ENCODE data around the gene SETX.
A peak's percentile ranks its signal among the peaks of the same experiment; 100 is the strongest.

The SETX gene

DNA sequence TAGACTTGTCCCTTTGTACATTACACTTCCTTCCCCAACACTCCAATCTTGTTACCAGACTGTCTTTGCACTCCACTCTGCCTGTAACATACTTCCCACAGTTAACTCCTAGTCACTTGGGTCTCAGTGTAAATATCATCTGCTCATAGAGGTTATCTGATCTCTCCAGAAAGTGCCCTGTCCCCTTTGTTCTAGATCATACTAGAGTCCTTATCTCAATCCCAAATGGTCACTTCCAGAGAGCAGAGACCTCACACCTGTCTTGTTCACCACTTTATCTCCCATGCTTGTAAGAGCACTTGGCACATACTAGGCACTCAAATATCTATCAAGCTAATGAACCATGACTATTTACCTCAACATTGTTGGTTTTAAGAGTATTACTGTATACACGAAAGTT, 30.4 kb downstream of the SETX start:
- no peaks in the 10 kb centered on the region for H3K4me1 ChIP-seq (ENCODE audit: control insufficient read depth in 1 of 2, insufficient read depth in 1 of 2, low read depth in 1 of 2, low read length in 1 of 2)
- no peak overlapping the region for H3K4me3 ChIP-seq (ENCODE audit: low read depth in 1 of 2, low read length in 1 of 2)
- no peaks in the 10 kb centered on the region for H3K27me3 ChIP-seq
- H3K9me3 ChIP-seq, result no peaks in the 10 kb centered on the region
- peaks cover 77% of the 10 kb centered on the region for H3K36me3 ChIP-seq
- peak overlapping the region; percentile 9 for H3K27ac ChIP-seq
- no peak for TF ChIP-seq CTCF (IDR thresholded peaks at IDR 0.05)

- Histone ChIP-seq H3K4me3 (ENCODE audit: low read depth in 1 of 2, low read length in 1 of 2) (no peak overlapping the region), H3K27ac (no peak overlapping the region), H3K27me3 (no peaks in the 10 kb centered on the region), H3K9me3 (no peaks in the 10 kb centered on the region), H3K4me1 (ENCODE audit: control insufficient read depth in 1 of 2, insufficient read depth in 1 of 2, low read depth in 1 of 2, low read length in 1 of 2) (no peaks in the 10 kb centered on the region), H3K36me3 (peaks cover 87% of the 10 kb centered on the region)
- TF ChIP-seq CTCF (IDR thresholded peaks at IDR 0.05), result no peak
Observed at GRCh38 chr9:132319421-132320110, 35.2 kb downstream of the SETX start.

GRCh38 chr9:132312873-132313272, 41.9 kb downstream of the SETX start:
- Histone ChIP-seq H3K36me3 (peaks cover 92% of the 10 kb centered on the region), H3K4me1 (ENCODE audit: control insufficient read depth in 1 of 2, insufficient read depth in 1 of 2, low read depth in 1 of 2, low read length in 1 of 2) (peaks cover 7 to 9% of the 10 kb centered on the region in 2 experiments)
- no peak for TF ChIP-seq CTCF (IDR thresholded peaks at IDR 0.05)

DNA sequence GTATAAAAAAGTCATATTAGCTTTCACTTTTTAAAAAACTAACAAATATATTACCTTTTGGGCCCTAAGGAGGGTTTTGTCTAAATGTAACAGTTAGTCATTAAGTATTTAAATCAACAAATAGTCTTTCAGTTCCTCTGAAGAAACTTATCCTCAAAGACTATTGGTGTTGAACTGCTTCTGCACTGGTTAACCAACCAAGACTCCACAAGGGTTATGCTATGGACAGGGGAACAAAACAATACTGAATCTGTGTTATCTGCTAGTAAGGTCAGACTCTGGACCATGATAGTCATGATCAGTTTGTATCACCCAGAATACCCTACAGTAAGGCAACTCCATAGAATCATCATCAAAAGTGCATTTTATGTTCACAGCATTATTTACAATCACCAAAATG, 42.4 kb downstream of the SETX start:
- no peaks in the 10 kb centered on the region for H3K27me3 ChIP-seq
- H3K9me3 ChIP-seq, result no peaks in the 10 kb centered on the region
- H3K4me3 ChIP-seq (ENCODE audit: low read depth in 1 of 2, low read length in 1 of 2), result no peak overlapping the region
- no peak for TF ChIP-seq CTCF (IDR thresholded peaks at IDR 0.05)
- H3K4me1 ChIP-seq (ENCODE audit: control insufficient read depth in 1 of 2, insufficient read depth in 1 of 2, low read depth in 1 of 2, low read length in 1 of 2), result peaks cover 7 to 9% of the 10 kb centered on the region in 2 experiments
- H3K27ac ChIP-seq, result no peak overlapping the region
- peaks cover 92% of the 10 kb centered on the region for H3K36me3 ChIP-seq

More at GRCh38 chr9:132312873-132313272, 41.9 kb downstream of the SETX start:
- Histone ChIP-seq H3K27ac (no peak overlapping the region), H3K27me3 (no peaks in the 10 kb centered on the region), H3K4me3 (ENCODE audit: low read depth in 1 of 2, low read length in 1 of 2) (no peak overlapping the region), H3K9me3 (no peaks in the 10 kb centered on the region)

DNA sequence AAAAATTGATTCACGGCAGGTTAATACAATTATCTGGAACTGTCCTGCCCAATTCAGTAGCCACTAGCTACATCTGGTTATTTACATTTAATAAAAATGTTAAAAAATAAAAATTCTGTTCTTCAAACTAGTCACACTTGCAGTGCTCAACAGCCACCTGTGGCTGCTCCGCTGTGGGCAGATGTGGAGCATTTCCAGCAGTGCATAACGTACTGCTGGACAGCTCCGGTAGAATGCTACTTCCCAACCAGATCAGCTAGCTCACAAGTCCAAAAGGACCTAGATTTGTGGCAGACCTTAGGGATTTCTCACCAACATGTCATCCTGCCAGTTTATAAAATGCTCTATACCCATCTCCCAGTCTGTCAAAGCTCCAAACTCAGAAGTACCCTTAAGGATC, 42.8 kb downstream of the SETX start:
- no peaks in the 10 kb centered on the region for H3K27me3 ChIP-seq
- no peak overlapping the region for H3K27ac ChIP-seq
- no peaks in the 10 kb centered on the region for H3K9me3 ChIP-seq
- H3K4me1 ChIP-seq (ENCODE audit: control insufficient read depth in 1 of 2, insufficient read depth in 1 of 2, low read depth in 1 of 2, low read length in 1 of 2), result peaks cover 7 to 9% of the 10 kb centered on the region in 2 experiments
- H3K4me3 ChIP-seq (ENCODE audit: low read depth in 1 of 2, low read length in 1 of 2), result no peak overlapping the region
- peaks cover 92% of the 10 kb centered on the region for H3K36me3 ChIP-seq
- no peak for TF ChIP-seq CTCF (IDR thresholded peaks at IDR 0.05)
